Hematopoietic multipotent progenitor cell treated with erythropoietin and hydrocortisone succinate and interleukin-3 and kit ligand, for 17 days (in vitro differentiated cells): ENCODE results near the gene BTF3.
"Not testable (repeated sequence)": the region's sequence is repeated elsewhere in the genome, so short reads cannot be mapped to it uniquely, and the experiment has no call there.

Experiments used
- DNase-seq: peaks from one replicate; pipeline ENCODE4 v3.0.0-alpha.2; 2015; ENCODE audit warnings: low spot score

Gene BTF3

GRCh38 chr5:73486119-73486899 is 11.9 kb upstream of the BTF3 start:
- no peak for DNase-seq

- not testable (repeated sequence) for DNase-seq
These were observed 11.0 kb upstream of the BTF3 start for GRCh38 chr5:73487257-73487656.

GRCh38 chr5:73487815-73488214 is 10.4 kb upstream of the BTF3 start:
- DNase-seq: no peak

- peak; percentile 19 for DNase-seq
These were observed 9.4 kb upstream of the BTF3 start for GRCh38 chr5:73488806-73489205.

- no peak for DNase-seq
These were observed 8.2 kb upstream of the BTF3 start for GRCh38 chr5:73490088-73490487.

GRCh38 chr5:73491155-73491554 is 7.1 kb upstream of the BTF3 start:
- no peak for DNase-seq

- no peak for DNase-seq
These were observed 4.8 kb upstream of the BTF3 start for GRCh38 chr5:73493421-73493820.

GRCh38 chr5:73494721-73495120 is 3.5 kb upstream of the BTF3 start:
- DNase-seq: no peak

- no peak for DNase-seq
These were observed 2.4 kb upstream of the BTF3 start for GRCh38 chr5:73495772-73496335.

- peak; percentile 65 for DNase-seq
These were observed 1.2 kb upstream of the BTF3 start for GRCh38 chr5:73496984-73497457.

GRCh38 chr5:73497497-73498056 is 665 bp upstream of the BTF3 start:
- DNase-seq: no peak

- DNase-seq: peak; percentile 61
These were observed 945 bp downstream of the BTF3 start for GRCh38 chr5:73499187-73499586.

GRCh38 chr5:73499756-73500155 is 1.5 kb downstream of the BTF3 start:
- peak; percentile 32 for DNase-seq

GRCh38 chr5:73501406-73501805 is 3.2 kb downstream of the BTF3 start:
- no peak for DNase-seq

GRCh38 chr5:73506459-73506955 is 8.3 kb downstream of the BTF3 start:
- DNase-seq: no peak

- no peak for DNase-seq
These were observed 8.8 kb downstream of the BTF3 start for GRCh38 chr5:73507062-73507461.

- DNase-seq: not testable (repeated sequence)
These were observed 10.3 kb downstream of the BTF3 start for GRCh38 chr5:73508521-73508920.

GRCh38 chr5:73513996-73514395 is 15.8 kb downstream of the BTF3 start:
- DNase-seq: no peak

- no peak for DNase-seq
These were observed 16.2 kb downstream of the BTF3 start for GRCh38 chr5:73514418-73514817.

GRCh38 chr5:73515232-73515631 is 17.0 kb downstream of the BTF3 start:
- no peak for DNase-seq

GRCh38 chr5:73519531-73520283 is 21.5 kb downstream of the BTF3 start:
- DNase-seq: peak; percentile 79

GRCh38 chr5:73522989-73523388 is 24.7 kb downstream of the BTF3 start:
- no peak for DNase-seq
